Measurements from ENCODE around the gene FGF14. TPM values are rescaled to one million over a fixed set of nuclear protein-coding genes. Genes with fewer than 3 reads are reported as not detected.

The FGF14 gene
- total and polyA plus RNA-seq, 2 donors (not counting 1 experiment from before 2014, with no cell fraction given) = under 0.01 TPM; not detected in 1

GRCh38 chr13:102294407-102295018, 107.3 kb downstream of the FGF14 start:
- no peaks in the 10 kb centered on the region for H3K27me3 Mint-ChIP-seq
- no peak overlapping the region for H3K9ac ChIP-seq (ENCODE audit: low read length)
- intact Hi-C loops (cut with micrococcal nuclease) = no loop called here
- ATAC-seq (ENCODE audit: low read depth) = no peak
- no peak for DNase-seq
- no peak overlapping the region for H3K4me3 ChIP-seq (ENCODE audit: control extremely low read depth in 1 of 5, extremely low read depth in 1 of 5, insufficient read depth in 1 of 5, low read depth in 2 of 5, low read length in 4 of 5)
- H3K9me3 ChIP-seq (ENCODE audit: control extremely low read depth in 1 of 3, control insufficient read depth in 2 of 3, insufficient read depth in 1 of 3, low read length in 2 of 3) = no peaks in the 10 kb centered on the region
- POLR2A ChIA-PET = no interaction called here
- H3K36me3 ChIP-seq (replicated peaks in 1 of 2; ENCODE audit: control extremely low read depth in 1 of 2, control insufficient read depth in 1 of 2, extremely low read depth in 1 of 2, insufficient read depth in 2 of 2, low read length in 1 of 2) = no peaks in the 10 kb centered on the region
- no peak for TF ChIP-seq CTCF (IDR thresholded peaks at IDR 0.05)
- no peak for TF ChIP-seq EZH2 (IDR thresholded peaks at IDR 0.05; ENCODE audit: borderline replicate concordance, insufficient read depth, low read depth, low read length, poor library complexity, severe bottlenecking)
- H3K4me1 ChIP-seq (ENCODE audit: control insufficient read depth in 2 of 2, insufficient read depth in 2 of 2, low read length in 2 of 2) = no peaks in the 10 kb centered on the region
- CTCF ChIA-PET = no interaction called here
- WGBS (ENCODE audit: insufficient coverage) = no CpG with 5 or more reads among the region's 3 CpGs
- no peaks in the 10 kb centered on the region for H3K4me1 Mint-ChIP-seq
- no peak overlapping the region for H3K27ac Mint-ChIP-seq
- H3K4me2 ChIP-seq (replicated peaks; ENCODE audit: low read depth, low read length, poor library complexity, severe bottlenecking) = no peak overlapping the region
- no peaks in the 10 kb centered on the region for H3K79me2 ChIP-seq (ENCODE audit: control insufficient read depth, insufficient read depth, low read length)
- no peak overlapping the region for H2AFZ ChIP-seq (ENCODE audit: insufficient read depth, low read depth, low read length, poor library complexity, severe bottlenecking)
- no peak overlapping the region for H3K4me3 Mint-ChIP-seq
- H3K27ac ChIP-seq (ENCODE audit: low read length in 2 of 2) = no peak overlapping the region
- no peaks in the 10 kb centered on the region for H3K27me3 ChIP-seq (replicated peaks in 1 of 4; ENCODE audit: control extremely low read depth in 1 of 4, control insufficient read depth in 3 of 4, insufficient read depth in 4 of 4, low read length in 3 of 4)
- H3K9me3 Mint-ChIP-seq (ENCODE audit: insufficient read depth) = peaks cover 2% of the 10 kb centered on the region
- H4K20me1 ChIP-seq (ENCODE audit: control insufficient read depth, insufficient read depth, low read length, poor library complexity, severe bottlenecking) = no peaks in the 10 kb centered on the region

- DNase-seq (no peak), ATAC-seq (ENCODE audit: low read depth) (no peak)
- ChIA-PET POLR2A (no interaction called here), CTCF (no interaction called here)
- no peak overlapping the region for H3K27ac Mint-ChIP-seq
- TF ChIP-seq EZH2 (IDR thresholded peaks at IDR 0.05; ENCODE audit: borderline replicate concordance, insufficient read depth, low read depth, low read length, poor library complexity, severe bottlenecking) (no peak), CTCF (IDR thresholded peaks at IDR 0.05) (no peak)
- intact Hi-C loops (cut with micrococcal nuclease) = no loop called here
- WGBS (ENCODE audit: insufficient coverage) = no CpG with 5 or more reads among the region's 2 CpGs
- no peaks in the 10 kb centered on the region for H3K4me1 Mint-ChIP-seq
- H3K9me3 Mint-ChIP-seq (ENCODE audit: insufficient read depth) = peaks cover 2% of the 10 kb centered on the region
- Histone ChIP-seq H3K79me2 (ENCODE audit: control insufficient read depth, insufficient read depth, low read length) (no peaks in the 10 kb centered on the region), H3K4me2 (replicated peaks; ENCODE audit: low read depth, low read length, poor library complexity, severe bottlenecking) (no peak overlapping the region), H3K4me1 (ENCODE audit: control insufficient read depth in 2 of 2, insufficient read depth in 2 of 2, low read length in 2 of 2) (no peaks in the 10 kb centered on the region), H3K36me3 (replicated peaks in 1 of 2; ENCODE audit: control extremely low read depth in 1 of 2, control insufficient read depth in 1 of 2, extremely low read depth in 1 of 2, insufficient read depth in 2 of 2, low read length in 1 of 2) (no peaks in the 10 kb centered on the region), H3K9ac (ENCODE audit: low read length) (no peak overlapping the region), H3K9me3 (ENCODE audit: control extremely low read depth in 1 of 3, control insufficient read depth in 2 of 3, insufficient read depth in 1 of 3, low read length in 2 of 3) (no peaks in the 10 kb centered on the region), H3K27me3 (replicated peaks in 1 of 4; ENCODE audit: control extremely low read depth in 1 of 4, control insufficient read depth in 3 of 4, insufficient read depth in 4 of 4, low read length in 3 of 4) (no peaks in the 10 kb centered on the region), H3K4me3 (ENCODE audit: control extremely low read depth in 1 of 5, extremely low read depth in 1 of 5, insufficient read depth in 1 of 5, low read depth in 2 of 5, low read length in 4 of 5) (no peak overlapping the region), H3K27ac (ENCODE audit: low read length in 2 of 2) (no peak overlapping the region), H4K20me1 (ENCODE audit: control insufficient read depth, insufficient read depth, low read length, poor library complexity, severe bottlenecking) (no peaks in the 10 kb centered on the region), H2AFZ (ENCODE audit: insufficient read depth, low read depth, low read length, poor library complexity, severe bottlenecking) (no peak overlapping the region)
- H3K4me3 Mint-ChIP-seq = no peak overlapping the region
- H3K27me3 Mint-ChIP-seq = no peaks in the 10 kb centered on the region
These were observed 108.1 kb downstream of the FGF14 start for GRCh38 chr13:102293723-102294122.

Data from B cell (primary cell).